ENCODE results near the gene VPS35L. TPM values are rescaled to one million over a fixed set of nuclear protein-coding genes. Genes with fewer than 3 reads are reported as not detected.
A peak's percentile ranks its signal among the peaks of the same experiment; 100 is the strongest.

VPS35L gene
- total and polyA plus RNA-seq, 2 of the 13 experiments (the other 11 are each of a cell fraction or from before 2014, with no cell fraction given), result 1.4 to 1.6 TPM

DNA sequence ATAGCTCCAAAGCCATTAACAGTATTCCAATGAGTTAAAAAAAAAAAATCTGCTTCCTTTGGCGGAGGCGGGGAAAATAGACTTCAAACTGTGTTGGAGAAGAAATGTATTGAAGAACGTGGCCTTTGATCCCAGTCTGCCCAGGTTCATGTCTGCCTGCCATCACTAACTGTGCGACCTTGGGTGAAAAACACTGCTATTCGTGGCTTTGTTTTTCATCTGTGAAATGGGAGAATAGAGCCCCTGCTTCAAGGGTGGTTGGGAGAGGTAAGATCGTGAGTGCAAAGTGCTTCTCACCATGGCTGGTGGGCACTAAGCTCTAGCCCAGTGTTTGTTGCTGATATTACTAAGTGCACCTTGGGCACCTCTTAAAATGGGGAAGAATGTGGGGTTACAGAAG, 69.5 kb downstream of the VPS35L start:
- intact Hi-C loops (cut with micrococcal nuclease; ENCODE audit: unreplicated experiment), result no loop called here
- in situ Hi-C loops (cut with HindIII; ENCODE audit: extremely low pct_ligation_motif_present, low pct_unique_long_range_greater_than_20kb), result no loop called here
- Histone ChIP-seq H3K79me2 (ENCODE audit: insufficient read depth, low read length) (no peaks in the 10 kb centered on the region), H3K27me3 (ENCODE audit: control insufficient read depth in 1 of 2, insufficient read depth in 2 of 2, low read length in 2 of 2) (no peaks in the 10 kb centered on the region), H3K9ac (ENCODE audit: insufficient read depth, low read depth, low read length) (no peak overlapping the region), H3K9me3 (ENCODE audit: low read length) (no peaks in the 10 kb centered on the region), H2AFZ (ENCODE audit: low read length) (no peak overlapping the region), H3K27ac (ENCODE audit: extremely low read length, insufficient read depth, low read length) (no peak overlapping the region), H3K4me1 (ENCODE audit: insufficient read depth, low read length) (no peaks in the 10 kb centered on the region), H3K4me3 (replicated peaks in 1 of 3; ENCODE audit: insufficient read depth in 1 of 3, low read depth in 2 of 3, low read length in 3 of 3) (no peak overlapping the region), H3K36me3 (replicated peaks in 1 of 2; ENCODE audit: control insufficient read depth in 1 of 2, insufficient read depth in 2 of 2, low read length in 2 of 2) (no peaks in the 10 kb centered on the region), H4K20me1 (ENCODE audit: insufficient read depth, low read length) (no peaks in the 10 kb centered on the region), H3K4me2 (ENCODE audit: low read depth, low read length) (no peak overlapping the region)
- no peak for DNase-seq (ENCODE audit: low spot score)
- no TSS peak for BruUV-seq (replicated peaks)
- 49% methylated on average over 6 of the region's 6 CpGs for WGBS (ENCODE audit: low lambda C conversion rate)
- CTCF ChIA-PET (ENCODE audit: low intra/inter-chr PET ratio, low total read pairs), result no interaction called here
- no peak for FAIRE-seq
- POLR2A ChIA-PET, result no interaction called here
- TF ChIP-seq ZNF777 (CRISPR knock-in tag; IDR thresholded peaks at IDR 0.05) (no peak), PITX1 (CRISPR knock-in tag; IDR thresholded peaks at IDR 0.05) (no peak), ZMYM3 (CRISPR knock-in tag; IDR thresholded peaks at IDR 0.05) (peak; percentile 68), ZNF788 (CRISPR knock-in tag; IDR thresholded peaks at IDR 0.05; ENCODE audit: borderline replicate concordance) (no peak), TSC22D2 (CRISPR knock-in tag; IDR thresholded peaks at IDR 0.05; ENCODE audit: borderline replicate concordance) (no peak), ZNF629 (CRISPR knock-in tag; conservative IDR thresholded peaks at IDR 0.05) (peak; percentile 81), ZNF549 (CRISPR knock-in tag; IDR thresholded peaks at IDR 0.05) (no peak), ZNF432 (CRISPR knock-in tag; IDR thresholded peaks at IDR 0.05; ENCODE audit: borderline replicate concordance) (0 out of 2 replicates have a peak, but pooled peaks have one; percentile 33), GPN1 (CRISPR knock-in tag; IDR thresholded peaks at IDR 0.05; ENCODE audit: borderline replicate concordance) (no peak), HNF4A (CRISPR knock-in tag; IDR thresholded peaks at IDR 0.05) (peak; percentile 30), AKAP8 (CRISPR knock-in tag; IDR thresholded peaks at IDR 0.05) (no peak), GATAD2A (CRISPR knock-in tag; IDR thresholded peaks at IDR 0.05) (no peak), ZNF382 (CRISPR knock-in tag; IDR thresholded peaks at IDR 0.05; ENCODE audit: borderline replicate concordance) (no peak), BHLHE40 (IDR thresholded peaks at IDR 0.05; ENCODE audit: low read length) (no peak), MED13 (CRISPR knock-in tag; IDR thresholded peaks at IDR 0.05) (no peak), TBL1XR1 (IDR thresholded peaks at IDR 0.05; ENCODE audit: borderline replicate concordance, low read length, partially characterized antibody) (no peak), ZSCAN29 (CRISPR knock-in tag; conservative IDR thresholded peaks at IDR 0.05) (no peak), ZNF879 (CRISPR knock-in tag; IDR thresholded peaks at IDR 0.05) (no peak)
- no peak for ATAC-seq

All from HepG2 (cell line).